ENCODE results near the gene UBE2E1.

The UBE2E1 gene

DNA sequence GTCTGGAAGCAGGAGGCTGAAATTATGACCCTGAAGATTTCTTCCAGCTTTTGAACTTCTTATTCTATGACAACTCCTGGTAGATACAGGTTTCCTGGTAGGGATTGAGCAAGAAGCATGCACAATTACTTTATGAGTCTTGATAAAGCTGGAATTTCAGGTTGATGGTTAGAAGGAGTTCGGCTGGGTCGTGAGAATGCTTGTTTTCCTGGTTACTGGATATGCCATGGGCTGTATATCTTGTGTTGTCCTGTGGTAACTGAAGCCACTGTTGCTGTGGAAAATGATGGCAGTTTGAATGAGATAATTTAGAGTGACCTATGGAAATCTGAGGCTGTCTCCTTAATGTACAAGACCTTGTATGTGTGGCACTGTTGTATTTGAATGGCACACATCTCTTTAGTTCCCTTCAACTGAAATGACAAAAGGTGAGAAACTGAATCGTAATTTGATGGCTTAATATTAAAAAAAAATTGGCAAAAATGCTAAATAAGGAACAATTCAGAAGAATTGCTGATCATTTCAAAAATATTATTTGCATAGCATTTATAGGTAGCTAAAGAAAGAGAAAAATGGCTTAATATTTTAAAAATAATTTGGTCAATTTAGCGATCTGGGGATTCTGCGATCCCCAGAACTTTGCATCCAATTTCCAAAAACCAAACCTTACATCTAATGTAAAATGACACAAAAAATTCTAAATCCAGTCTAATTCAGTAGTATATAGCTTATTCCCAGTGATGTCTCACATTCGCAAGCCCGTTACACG, 1.1 kb upstream of the UBE2E1 start:
- TF ChIP-seq, protein P1, sequence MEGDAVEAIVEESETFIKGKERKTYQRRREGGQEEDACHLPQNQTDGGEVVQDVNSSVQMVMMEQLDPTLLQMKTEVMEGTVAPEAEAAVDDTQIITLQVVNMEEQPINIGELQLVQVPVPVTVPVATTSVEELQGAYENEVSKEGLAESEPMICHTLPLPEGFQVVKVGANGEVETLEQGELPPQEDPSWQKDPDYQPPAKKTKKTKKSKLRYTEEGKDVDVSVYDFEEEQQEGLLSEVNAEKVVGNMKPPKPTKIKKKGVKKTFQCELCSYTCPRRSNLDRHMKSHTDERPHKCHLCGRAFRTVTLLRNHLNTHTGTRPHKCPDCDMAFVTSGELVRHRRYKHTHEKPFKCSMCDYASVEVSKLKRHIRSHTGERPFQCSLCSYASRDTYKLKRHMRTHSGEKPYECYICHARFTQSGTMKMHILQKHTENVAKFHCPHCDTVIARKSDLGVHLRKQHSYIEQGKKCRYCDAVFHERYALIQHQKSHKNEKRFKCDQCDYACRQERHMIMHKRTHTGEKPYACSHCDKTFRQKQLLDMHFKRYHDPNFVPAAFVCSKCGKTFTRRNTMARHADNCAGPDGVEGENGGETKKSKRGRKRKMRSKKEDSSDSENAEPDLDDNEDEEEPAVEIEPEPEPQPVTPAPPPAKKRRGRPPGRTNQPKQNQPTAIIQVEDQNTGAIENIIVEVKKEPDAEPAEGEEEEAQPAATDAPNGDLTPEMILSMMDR (conservative IDR thresholded peaks at IDR 0.05; ENCODE audit: low read depth, low read length) = no peak
- no peak for DNase-seq (ENCODE audit: low read depth)
- H3K4me3 ChIP-seq (ENCODE audit: low read depth, low read length) = no peak overlapping the region

DNA sequence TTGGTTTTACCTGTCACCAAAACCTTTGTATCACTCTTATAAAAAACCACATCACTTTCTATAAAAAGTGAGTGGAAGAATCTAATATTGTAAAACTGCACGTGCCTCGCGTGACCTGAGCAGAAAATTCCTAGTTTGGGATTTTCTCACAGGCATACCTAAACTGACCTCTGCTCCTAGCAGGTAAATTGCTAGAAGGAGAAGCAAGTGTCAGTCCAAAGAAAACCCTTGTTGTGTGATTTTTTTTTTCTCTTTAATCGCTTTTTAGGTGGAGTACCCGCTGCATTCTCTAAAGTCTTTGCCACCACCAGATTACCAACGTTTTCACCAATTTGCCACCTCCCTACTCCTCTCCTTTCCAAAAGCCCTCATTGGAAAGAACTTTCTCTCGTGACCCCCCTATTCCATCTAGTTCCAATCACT, 534 bp upstream of the UBE2E1 start:
- peak overlapping the region; percentile 72 for H3K4me3 ChIP-seq (ENCODE audit: low read depth, low read length)
- TF ChIP-seq, protein P1 (conservative IDR thresholded peaks at IDR 0.05; ENCODE audit: low read depth, low read length) = no peak
- no peak for DNase-seq (ENCODE audit: low read depth)

DNA sequence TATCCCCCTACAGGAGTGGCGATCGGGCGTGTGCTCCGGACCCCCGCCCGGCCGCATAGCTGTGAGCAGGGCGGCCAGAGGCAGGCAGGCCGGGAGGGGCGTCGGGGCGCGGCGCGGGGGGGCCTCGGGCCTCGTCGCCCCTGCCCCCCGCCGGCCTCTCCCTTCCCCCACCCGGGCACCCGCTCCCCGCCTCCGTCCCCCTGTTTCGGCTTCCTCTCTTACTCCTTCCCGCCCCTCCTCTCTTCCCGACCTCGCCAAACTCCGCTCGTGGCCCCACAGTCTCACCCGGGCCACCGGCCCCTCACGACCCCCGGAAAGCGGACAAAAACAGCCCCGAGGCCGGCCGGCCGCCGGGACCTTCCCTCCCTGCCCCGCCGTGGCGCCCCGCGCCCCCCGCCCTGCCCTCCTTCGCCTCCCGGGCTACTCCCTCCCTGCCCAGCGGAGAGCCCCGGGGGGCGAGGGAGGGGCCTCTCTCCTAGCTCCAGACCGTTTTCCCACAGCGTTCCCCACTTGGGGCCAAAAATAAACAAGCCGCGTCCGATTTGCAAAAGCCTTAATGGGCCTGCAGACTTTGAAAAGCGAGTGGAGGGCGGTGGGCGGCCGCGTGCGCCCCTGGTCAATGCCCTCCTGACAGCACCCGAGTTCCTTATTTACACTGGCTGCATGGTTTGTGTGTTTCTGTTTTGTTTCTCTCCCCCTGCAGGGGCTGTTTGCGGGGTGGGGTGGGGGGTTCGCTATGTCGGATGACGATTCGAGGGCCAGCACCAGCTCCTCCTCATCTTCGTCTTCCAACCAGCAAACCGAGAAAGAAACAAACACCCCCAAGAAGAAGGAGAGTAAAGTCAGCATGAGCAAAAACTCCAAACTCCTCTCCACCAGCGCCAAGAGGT, 1.0 kb downstream of the UBE2E1 start:
- TF ChIP-seq, protein P1 (conservative IDR thresholded peaks at IDR 0.05; ENCODE audit: low read depth, low read length) = no peak
- peak; percentile 64 for DNase-seq (ENCODE audit: low read depth)
- H3K4me3 ChIP-seq (ENCODE audit: low read depth, low read length) = peak overlapping the region; percentile 72

DNA sequence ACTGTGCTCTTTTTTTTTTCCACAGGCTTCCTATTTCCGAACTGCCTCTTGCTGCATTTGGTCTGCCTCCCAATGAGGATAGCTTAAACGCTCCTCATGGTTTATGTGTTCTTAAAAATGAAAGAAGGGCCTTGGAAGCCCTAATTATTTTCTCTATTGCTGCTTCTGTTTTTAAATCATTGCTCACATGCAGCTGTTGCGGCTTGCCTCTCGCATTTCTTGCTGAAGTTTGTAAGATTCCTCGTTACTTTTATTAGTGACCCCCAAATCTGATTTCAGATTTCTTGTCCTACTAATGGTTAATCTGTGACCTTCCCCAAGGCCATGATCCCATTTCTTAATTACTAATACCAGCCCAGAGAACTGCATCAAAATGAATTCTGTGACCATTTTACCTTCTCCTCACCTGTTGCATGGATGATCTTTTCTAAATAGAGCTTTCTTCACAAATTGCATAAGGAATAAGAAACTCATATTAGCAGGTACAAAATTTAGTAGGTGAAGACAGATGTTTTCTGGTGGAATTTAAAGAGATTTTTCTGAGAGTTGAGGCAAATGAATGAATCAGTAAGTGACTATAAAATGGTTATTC, 1.8 kb downstream of the UBE2E1 start:
- TF ChIP-seq, protein P1 (conservative IDR thresholded peaks at IDR 0.05; ENCODE audit: low read depth, low read length) = no peak
- H3K4me3 ChIP-seq (ENCODE audit: low read depth, low read length) = peak overlapping the region; percentile 72
- DNase-seq (ENCODE audit: low read depth) = no peak

DNA sequence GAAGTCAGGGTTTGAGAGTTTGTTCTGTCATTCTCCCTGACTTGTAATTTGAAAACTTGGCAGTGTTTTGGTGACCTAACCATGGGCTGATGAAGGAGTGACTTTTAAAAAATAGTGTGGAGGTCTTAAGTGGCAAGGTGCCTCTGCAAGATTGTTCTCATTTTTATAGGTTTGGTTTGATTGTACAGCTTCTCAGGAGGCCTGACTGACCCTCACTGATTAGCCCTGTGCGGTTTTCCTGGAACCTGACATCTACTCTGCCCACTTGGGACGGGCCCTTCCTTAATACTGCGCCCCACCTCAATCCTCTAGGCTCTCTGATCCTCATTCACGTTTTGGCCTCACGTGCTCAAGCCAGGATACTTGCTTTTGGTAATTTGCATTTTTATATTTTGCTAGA, 2.8 kb downstream of the UBE2E1 start:
- no peak overlapping the region for H3K4me3 ChIP-seq (ENCODE audit: low read depth, low read length)
- no peak for DNase-seq (ENCODE audit: low read depth)
- TF ChIP-seq, protein P1 (conservative IDR thresholded peaks at IDR 0.05; ENCODE audit: low read depth, low read length) = no peak

DNA sequence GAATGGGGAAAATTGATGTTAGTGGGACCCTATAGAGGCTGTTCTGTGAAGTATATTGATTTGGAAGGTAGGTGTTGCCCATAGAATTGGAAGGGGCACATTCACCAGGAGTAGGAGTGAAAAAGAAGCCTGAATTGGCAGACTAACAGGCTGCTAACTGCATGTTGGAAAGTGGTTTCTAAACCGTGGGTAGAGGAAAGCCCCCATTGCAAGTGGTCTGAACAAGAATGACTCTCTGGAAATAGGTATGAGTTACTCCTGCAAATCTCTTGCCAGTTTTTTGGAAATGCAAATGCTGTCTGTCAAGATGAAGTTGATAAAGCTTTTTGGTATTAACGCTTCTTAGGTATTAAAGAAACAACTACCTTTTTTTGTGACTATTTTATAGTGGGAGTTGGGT, 3.5 kb downstream of the UBE2E1 start:
- TF ChIP-seq, protein P1 (conservative IDR thresholded peaks at IDR 0.05; ENCODE audit: low read depth, low read length) = no peak
- DNase-seq (ENCODE audit: low read depth) = no peak
- no peak overlapping the region for H3K4me3 ChIP-seq (ENCODE audit: low read depth, low read length)

All from choroid plexus epithelial cell (primary cell).